HL-60 (cell line): Measurements from ENCODE around the gene ACOD1.

Experiments used
- DNase-seq, 2 experiments: peaks; one replicate each; pipeline ENCODE4 v3.0.0-alpha.2; 2010 to 2020; ENCODE audit warnings: low read depth in 1 of 2, low spot score in 1 of 2
- H3K27ac ChIP-seq: fragments of 250-450 bp; sonication (Bioruptor Pico); replicated peaks from 2 replicates; pipeline ENCODE4 v1.5.1; 2020; ENCODE audit warnings: mild to moderate bottlenecking, moderate library complexity
- H3K27me3 ChIP-seq: fragments of 250-450 bp; sonication (Bioruptor Pico); 2 replicates; pipeline ENCODE4 v1.5.1; 2021; ENCODE audit warnings: mild to moderate bottlenecking, moderate library complexity; ENCODE audit not compliant: insufficient read depth, poor library complexity, severe bottlenecking
- H3K4me3 ChIP-seq: replicated peaks from 2 replicates; pipeline ENCODE4 v1.5.1; 2011; ENCODE audit warnings: mild to moderate bottlenecking, control low read depth, low read length; ENCODE audit not compliant: insufficient read depth
- CTCF ChIP-seq: IDR thresholded peaks from one replicate; pipeline ENCODE4 v1.5.1; 2011; ENCODE audit warnings: low read length, control low read depth, inconsistent platforms; ENCODE audit not compliant: insufficient read depth
- GABPA ChIP-seq: IDR thresholded peaks from 2 replicates; pipeline ENCODE4 v1.6.1; 2012; ENCODE audit warnings: low read depth
- POLR2AphosphoS5 ChIP-seq: IDR thresholded peaks from 2 replicates; pipeline ENCODE4 v1.6.1; 2012; ENCODE audit warnings: low read depth
- REST ChIP-seq: IDR thresholded peaks from 2 replicates; pipeline ENCODE4 v1.6.1; 2012; ENCODE audit warnings: low read depth; ENCODE audit not compliant: insufficient replicate concordance
- SPI1 ChIP-seq: IDR thresholded peaks from 2 replicates; pipeline ENCODE4 v1.6.1; 2012; ENCODE audit warnings: low read depth, mild to moderate bottlenecking, borderline replicate concordance

ACOD1 gene

DNA sequence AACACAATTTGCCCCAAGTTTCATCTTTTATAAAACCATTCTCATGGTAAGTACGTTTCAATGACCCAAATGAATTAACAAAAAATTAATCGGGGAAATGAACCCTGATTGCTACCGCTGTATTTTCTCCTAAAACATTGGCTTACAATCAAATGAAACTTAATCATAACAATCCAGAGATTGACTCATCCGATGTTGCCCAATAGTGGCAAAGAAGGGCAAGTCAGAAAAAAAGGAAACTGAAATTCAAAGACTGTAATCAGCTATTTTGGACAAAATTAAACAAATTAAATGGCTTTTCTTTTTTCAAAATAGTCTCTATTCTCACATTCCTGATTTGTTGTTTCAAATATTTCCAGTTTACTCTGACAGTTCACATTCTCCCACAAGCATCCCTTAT, 3.9 kb upstream of the ACOD1 start:
- Histone ChIP-seq H3K4me3 (no peak overlapping the region), H3K27me3 (no peaks in the 10 kb centered on the region), H3K27ac (no peak overlapping the region)
- peak in 1 of 2 experiments; percentile 81 for DNase-seq
- TF ChIP-seq GABPA (no peak), POLR2AphosphoS5 (no peak), CTCF (no peak), REST (no peak), SPI1 (no peak)

DNA sequence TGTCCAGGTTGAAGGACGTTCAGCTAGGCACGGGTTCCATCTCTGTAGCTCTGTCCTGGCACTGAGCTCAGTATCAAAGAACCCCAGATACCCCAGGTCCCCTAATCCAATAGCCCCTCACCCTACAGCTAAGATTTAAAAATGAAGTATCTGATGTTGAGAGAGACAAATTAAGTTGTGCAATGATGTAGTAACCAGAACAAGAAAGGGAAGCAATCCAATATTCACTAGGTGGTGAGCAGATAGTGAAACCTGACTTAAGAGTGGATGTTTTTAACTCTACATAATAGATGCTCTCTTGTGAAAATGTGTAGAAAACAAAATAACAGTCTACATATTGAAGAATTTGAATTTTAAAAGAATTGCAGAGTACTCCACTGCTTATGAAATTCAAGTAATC, 1.8 kb downstream of the ACOD1 start:
- DNase-seq = no peak
- TF ChIP-seq GABPA = no peak
- no peak for TF ChIP-seq REST
- TF ChIP-seq CTCF = no peak
- TF ChIP-seq SPI1 = no peak
- TF ChIP-seq POLR2AphosphoS5 = no peak
- no peak overlapping the region for H3K27ac ChIP-seq
- H3K4me3 ChIP-seq = no peak overlapping the region
- H3K27me3 ChIP-seq = no peaks in the 10 kb centered on the region

GRCh38 chr13:76953968-76954367, 5.7 kb downstream of the ACOD1 start:
- TF ChIP-seq CTCF (no peak), POLR2AphosphoS5 (no peak), REST (no peak), GABPA (no peak), SPI1 (no peak)
- no peak for DNase-seq
- Histone ChIP-seq H3K27ac (no peak overlapping the region), H3K27me3 (no peaks in the 10 kb centered on the region), H3K4me3 (no peak overlapping the region)
